ENCODE data around the gene SARS2.

- no peak for TF ChIP-seq CTCF (conservative IDR thresholded peaks at IDR 0.05; ENCODE audit: low read depth, low read length)
- TF ChIP-seq EZH2phosphoT487 (IDR thresholded peaks at IDR 0.05; ENCODE audit: borderline replicate concordance, low read length): no peak
Observed at GRCh38 chr19:38883286-38883685, 47.3 kb downstream of the SARS2 start.

All from PC-3 (cell line).